Measurements from ENCODE around the gene PDP2.

The PDP2 gene

DNA sequence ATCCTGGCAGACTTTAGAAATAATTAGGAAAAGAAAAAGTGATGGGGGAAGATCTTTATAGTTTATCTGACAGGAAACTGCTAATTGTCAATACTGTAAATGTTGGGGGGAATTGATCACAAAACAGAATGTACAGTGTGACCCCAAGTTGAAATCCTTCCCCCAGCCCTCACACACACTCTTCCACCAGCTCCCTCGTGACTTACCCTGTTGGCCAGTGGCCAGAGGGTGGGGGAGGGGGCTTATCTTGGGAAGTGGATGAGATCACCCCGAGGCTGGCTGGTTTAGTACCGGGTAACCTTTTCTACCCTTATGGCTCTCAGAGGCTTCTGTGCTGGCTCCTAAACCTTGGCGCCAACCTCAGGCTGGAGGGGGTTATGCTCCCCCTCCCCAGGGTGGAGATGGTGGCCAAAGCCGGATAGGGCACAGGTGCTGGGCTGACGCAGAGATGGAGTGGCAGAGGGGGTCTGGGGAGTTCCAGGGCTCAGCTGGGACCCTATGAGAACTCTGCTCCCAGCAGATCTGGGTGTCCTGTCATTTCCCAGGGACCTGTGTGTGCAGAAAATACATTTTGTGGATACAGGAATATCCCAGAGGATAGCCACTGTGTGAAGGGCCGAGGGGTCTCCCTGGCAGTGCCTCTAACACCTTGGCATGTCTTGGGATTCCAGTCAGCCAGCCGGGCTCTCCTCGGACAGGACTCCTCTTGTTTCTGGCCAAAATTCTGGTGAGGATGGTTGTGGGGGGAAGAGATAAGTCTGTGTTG, 19.8 kb downstream of the PDP2 start:
- Histone ChIP-seq H3K9ac (ENCODE audit: low read length) (peak overlapping the region; percentile 53), H3K4me1 (ENCODE audit: insufficient read depth, low read length) (peaks cover 58% of the 10 kb centered on the region), H3K9me3 (ENCODE audit: low read length) (no peaks in the 10 kb centered on the region), H3K27ac (ENCODE audit: low read depth, low read length) (peak overlapping the region; percentile 81), H3K36me3 (ENCODE audit: insufficient read depth, low read length) (no peaks in the 10 kb centered on the region), H3K4me3 (ENCODE audit: low read depth in 1 of 2, low read length in 2 of 2) (peak overlapping the region in 1 of 2 donors; percentile 3), H3K27me3 (ENCODE audit: control insufficient read depth in 1 of 2, insufficient read depth in 2 of 2, low read length in 2 of 2) (no peaks in the 10 kb centered on the region)

DNA sequence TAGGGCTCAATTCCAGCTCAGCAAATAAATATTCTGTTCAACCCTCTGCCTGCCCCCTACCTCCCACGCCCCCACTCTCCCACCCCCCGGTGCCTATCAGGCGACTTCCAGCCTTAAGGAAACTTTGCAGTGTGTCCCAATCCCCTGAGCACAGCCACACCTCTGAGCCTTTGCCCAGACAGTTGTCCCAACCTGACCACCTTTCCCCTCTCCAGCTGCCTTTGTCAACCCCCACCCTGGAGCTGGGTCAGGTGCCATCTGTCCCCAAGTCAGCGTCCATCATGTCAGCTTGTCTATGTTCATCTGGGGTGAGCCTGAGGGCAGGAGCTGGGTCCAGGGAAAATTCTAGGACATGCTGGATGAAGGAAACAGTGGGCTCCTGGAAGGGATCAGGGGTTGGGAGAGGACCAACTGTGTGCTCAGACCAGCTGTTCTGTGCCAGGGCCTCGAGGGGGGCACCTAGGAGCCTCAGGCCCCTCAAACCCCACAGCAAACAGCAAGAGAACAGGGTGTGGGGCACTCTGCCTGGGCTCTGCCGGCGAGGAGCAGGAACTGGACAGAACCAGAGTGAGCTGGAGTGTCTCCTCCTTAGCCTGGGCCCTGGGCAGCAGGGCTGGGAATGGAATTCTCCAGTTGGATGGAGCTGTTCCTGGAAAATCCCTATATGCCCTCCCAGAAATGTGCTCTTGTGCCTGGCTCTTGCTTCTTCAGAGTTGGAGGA, 20.6 kb downstream of the PDP2 start:
- Histone ChIP-seq H3K36me3 (ENCODE audit: insufficient read depth, low read length) (no peaks in the 10 kb centered on the region), H3K4me3 (ENCODE audit: low read depth in 1 of 2, low read length in 2 of 2) (no peak overlapping the region), H3K27me3 (ENCODE audit: control insufficient read depth in 1 of 2, insufficient read depth in 2 of 2, low read length in 2 of 2) (no peaks in the 10 kb centered on the region), H3K27ac (ENCODE audit: low read depth, low read length) (peak overlapping the region; percentile 81), H3K4me1 (ENCODE audit: insufficient read depth, low read length) (peaks cover 65% of the 10 kb centered on the region), H3K9ac (ENCODE audit: low read length) (peak overlapping the region; percentile 50), H3K9me3 (ENCODE audit: low read length) (no peaks in the 10 kb centered on the region)

DNA sequence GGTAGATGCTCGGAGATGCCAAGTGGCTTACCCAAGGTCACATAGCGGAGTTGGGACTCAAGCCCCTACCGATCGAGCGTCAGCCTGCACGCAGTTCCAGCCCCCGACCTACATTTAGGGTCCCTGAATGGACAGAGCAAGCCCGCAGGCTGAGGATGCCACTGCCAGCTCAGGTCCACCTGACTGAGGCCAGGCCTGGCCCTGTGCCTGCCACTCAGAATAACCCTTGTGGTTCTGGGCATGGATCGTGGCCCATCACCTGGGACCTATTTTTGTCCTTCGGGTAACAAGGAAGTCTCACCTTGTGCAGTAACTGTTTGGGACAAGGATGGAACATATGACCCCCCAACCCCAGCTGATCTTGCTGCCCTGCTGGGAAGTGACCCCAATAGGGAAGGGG, 21.3 kb downstream of the PDP2 start:
- Histone ChIP-seq H3K27ac (ENCODE audit: low read depth, low read length) (peak overlapping the region; percentile 81), H3K9ac (ENCODE audit: low read length) (no peak overlapping the region), H3K27me3 (ENCODE audit: control insufficient read depth in 1 of 2, insufficient read depth in 2 of 2, low read length in 2 of 2) (no peaks in the 10 kb centered on the region), H3K4me3 (ENCODE audit: low read depth in 1 of 2, low read length in 2 of 2) (no peak overlapping the region), H3K4me1 (ENCODE audit: insufficient read depth, low read length) (peaks cover 69% of the 10 kb centered on the region), H3K36me3 (ENCODE audit: insufficient read depth, low read length) (no peaks in the 10 kb centered on the region), H3K9me3 (ENCODE audit: low read length) (no peaks in the 10 kb centered on the region)

DNA sequence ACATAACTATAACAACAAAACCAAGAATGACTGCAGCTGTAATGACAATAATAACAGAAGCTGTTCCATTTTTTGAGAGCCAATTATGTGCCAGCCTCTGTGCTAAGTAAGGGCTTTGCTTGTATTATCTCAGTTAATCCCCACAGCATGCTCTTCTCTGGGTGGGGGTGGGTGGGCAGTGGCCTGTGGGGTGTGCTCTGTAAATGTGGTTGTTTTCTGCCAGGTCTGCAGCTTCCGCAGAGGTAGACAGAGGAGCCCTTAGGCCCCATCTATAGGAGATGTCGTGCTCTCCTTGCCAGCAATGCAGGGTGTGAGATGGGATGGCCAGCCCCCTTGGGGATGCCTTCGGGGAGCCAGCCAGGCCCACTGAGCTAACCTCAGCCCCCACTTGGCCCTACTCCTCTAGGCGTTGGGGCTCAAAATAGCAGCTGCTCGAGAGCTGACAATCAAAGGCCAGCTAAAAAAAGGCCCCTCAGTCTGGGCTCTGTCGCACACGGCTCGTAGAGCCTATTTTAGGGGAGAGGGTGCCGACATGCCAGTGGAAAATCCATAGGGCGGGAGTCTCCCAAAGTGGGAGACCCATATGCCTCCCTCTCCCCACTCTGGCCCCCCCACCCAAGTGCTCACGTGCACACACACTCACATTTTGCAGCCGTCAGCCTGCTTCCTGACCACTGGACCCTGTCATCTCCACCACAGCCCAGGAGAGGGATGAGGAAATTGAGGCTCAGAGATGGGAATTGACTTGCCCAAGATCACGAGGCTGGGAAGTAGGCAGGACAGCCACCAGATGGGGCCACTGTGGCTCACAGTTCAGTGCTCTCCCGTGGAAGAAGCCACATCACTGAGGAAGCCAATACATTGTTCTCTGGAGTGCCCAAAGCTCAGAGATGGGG, 22.6 kb downstream of the PDP2 start:
- no peak overlapping the region for H3K9ac ChIP-seq (ENCODE audit: low read length)
- no peaks in the 10 kb centered on the region for H3K9me3 ChIP-seq (ENCODE audit: low read length)
- H3K27ac ChIP-seq (ENCODE audit: low read depth, low read length), result peak overlapping the region; percentile 15
- H3K27me3 ChIP-seq (ENCODE audit: control insufficient read depth in 1 of 2, insufficient read depth in 2 of 2, low read length in 2 of 2), result no peaks in the 10 kb centered on the region
- no peaks in the 10 kb centered on the region for H3K36me3 ChIP-seq (ENCODE audit: insufficient read depth, low read length)
- H3K4me1 ChIP-seq (ENCODE audit: insufficient read depth, low read length), result peaks cover 69% of the 10 kb centered on the region
- H3K4me3 ChIP-seq (ENCODE audit: low read depth in 1 of 2, low read length in 2 of 2), result no peak overlapping the region

DNA sequence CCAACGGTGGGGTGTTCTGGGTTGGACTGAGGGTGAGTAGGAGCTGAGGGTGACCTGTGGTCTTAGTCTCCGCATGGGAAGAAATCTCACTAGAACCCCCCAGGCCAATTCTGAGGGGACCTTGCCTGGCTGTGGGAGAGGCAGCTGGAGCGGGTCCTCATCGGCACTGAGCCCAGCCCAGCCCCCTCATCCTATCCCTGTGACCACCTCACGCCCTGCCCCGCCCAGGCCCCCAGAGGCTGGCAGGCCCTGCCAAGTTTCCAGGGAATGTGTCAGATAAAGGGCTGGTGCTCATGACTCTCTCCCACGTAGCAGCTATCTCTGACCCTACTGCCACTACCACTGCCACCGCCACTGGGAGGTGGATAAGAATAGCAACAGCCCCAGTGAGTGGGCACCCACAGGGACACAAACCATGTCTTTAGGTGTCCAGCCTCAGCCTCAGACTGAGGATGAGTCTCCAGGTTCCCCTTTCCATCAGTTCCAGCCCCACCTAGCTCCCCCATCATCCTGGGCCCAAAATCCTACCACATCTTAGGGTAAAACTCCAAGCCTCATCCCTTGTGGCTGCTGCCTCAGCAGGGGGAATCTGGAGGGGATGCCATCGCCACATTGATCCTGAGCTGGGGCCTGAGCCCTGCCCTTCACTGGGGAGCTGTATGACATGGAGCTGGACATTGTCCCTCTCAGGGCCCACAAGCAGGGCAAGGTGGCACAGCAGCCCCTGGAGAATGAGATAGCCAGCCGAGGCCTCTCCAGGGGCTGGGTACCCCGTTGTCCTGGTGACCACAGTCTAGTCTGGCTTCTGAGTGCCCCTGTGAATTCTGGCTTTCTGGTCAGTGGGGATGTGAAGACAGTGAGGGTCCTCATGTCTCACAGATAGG, 23.5 kb downstream of the PDP2 start:
- Histone ChIP-seq H3K9ac (ENCODE audit: low read length) (no peak overlapping the region), H3K4me1 (ENCODE audit: insufficient read depth, low read length) (peaks cover 65% of the 10 kb centered on the region), H3K36me3 (ENCODE audit: insufficient read depth, low read length) (no peaks in the 10 kb centered on the region), H3K4me3 (ENCODE audit: low read depth in 1 of 2, low read length in 2 of 2) (no peak overlapping the region), H3K27ac (ENCODE audit: low read depth, low read length) (no peak overlapping the region), H3K27me3 (ENCODE audit: control insufficient read depth in 1 of 2, insufficient read depth in 2 of 2, low read length in 2 of 2) (no peaks in the 10 kb centered on the region), H3K9me3 (ENCODE audit: low read length) (no peaks in the 10 kb centered on the region)

DNA sequence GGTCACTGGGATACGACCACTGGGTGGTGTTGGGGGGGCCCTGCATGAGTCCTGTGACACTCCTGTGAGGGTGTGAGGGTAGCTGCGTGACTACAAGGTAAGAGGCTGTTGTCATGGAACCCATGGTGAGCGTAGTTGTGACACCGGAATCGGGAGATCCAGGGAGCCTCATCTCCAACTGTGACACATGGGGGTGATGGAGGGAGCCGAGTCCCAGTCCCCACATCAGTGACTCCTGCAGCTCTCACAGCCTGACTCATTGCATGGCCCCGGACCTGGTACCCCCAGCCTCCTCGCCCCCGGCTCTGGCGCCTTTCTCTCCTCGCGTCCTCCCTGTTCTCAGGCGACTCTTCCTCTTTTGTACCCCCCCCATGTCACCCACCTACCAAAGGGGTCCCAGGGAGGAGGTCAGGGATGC, 24.1 kb downstream of the PDP2 start:
- H3K4me3 ChIP-seq (ENCODE audit: low read depth in 1 of 2, low read length in 2 of 2), result peak overlapping the region; percentile 16 to 41
- no peaks in the 10 kb centered on the region for H3K36me3 ChIP-seq (ENCODE audit: insufficient read depth, low read length)
- no peaks in the 10 kb centered on the region for H3K9me3 ChIP-seq (ENCODE audit: low read length)
- H3K9ac ChIP-seq (ENCODE audit: low read length), result no peak overlapping the region
- peaks cover 59% of the 10 kb centered on the region for H3K4me1 ChIP-seq (ENCODE audit: insufficient read depth, low read length)
- H3K27me3 ChIP-seq (ENCODE audit: control insufficient read depth in 1 of 2, insufficient read depth in 2 of 2, low read length in 2 of 2), result no peaks in the 10 kb centered on the region
- peak overlapping the region; percentile 53 for H3K27ac ChIP-seq (ENCODE audit: low read depth, low read length)

DNA sequence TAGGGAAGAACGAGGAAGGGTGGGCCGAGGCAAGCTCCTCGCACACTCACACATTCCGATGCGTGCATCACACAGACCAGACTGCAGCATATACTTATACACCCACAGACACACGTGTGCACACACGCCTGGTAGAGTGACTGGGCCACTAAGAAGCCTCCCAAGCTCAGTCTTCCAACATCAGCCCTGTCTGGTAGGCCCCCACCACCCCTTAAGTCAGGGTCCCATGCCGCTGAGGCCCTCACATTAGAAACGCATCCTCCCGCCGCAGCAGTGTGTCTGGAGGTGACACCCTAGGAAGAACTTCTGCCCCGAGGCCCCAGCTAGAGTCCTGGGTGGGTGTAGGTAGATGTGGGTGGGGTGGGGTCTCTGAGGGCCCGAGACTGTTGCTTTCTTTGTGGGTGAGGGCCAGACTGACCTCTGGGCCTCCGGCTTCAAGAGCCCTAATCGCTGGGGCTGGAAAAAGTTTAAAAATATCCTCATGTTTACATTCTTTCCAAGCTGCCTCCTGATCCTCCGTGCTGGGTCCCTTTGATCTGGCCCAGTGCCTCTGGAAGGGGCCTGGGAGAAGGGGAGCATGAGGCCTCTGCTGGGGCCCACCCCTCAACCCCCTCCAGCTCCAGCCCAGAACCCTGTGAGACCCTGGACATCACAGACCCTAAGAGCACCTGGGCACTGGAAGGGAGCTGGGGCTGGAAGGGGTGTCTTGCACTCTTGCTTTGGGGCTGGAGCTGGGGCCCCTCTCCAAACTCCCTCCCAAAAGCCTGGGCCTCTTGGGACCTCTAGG, 24.7 kb downstream of the PDP2 start:
- no peaks in the 10 kb centered on the region for H3K27me3 ChIP-seq (ENCODE audit: control insufficient read depth in 1 of 2, insufficient read depth in 2 of 2, low read length in 2 of 2)
- H3K9ac ChIP-seq (ENCODE audit: low read length), result no peak overlapping the region
- peaks cover 53% of the 10 kb centered on the region for H3K4me1 ChIP-seq (ENCODE audit: insufficient read depth, low read length)
- H3K4me3 ChIP-seq (ENCODE audit: low read depth in 1 of 2, low read length in 2 of 2), result peak overlapping the region; percentile 16 to 41
- H3K27ac ChIP-seq (ENCODE audit: low read depth, low read length), result peak overlapping the region; percentile 53
- no peaks in the 10 kb centered on the region for H3K36me3 ChIP-seq (ENCODE audit: insufficient read depth, low read length)
- no peaks in the 10 kb centered on the region for H3K9me3 ChIP-seq (ENCODE audit: low read length)

DNA sequence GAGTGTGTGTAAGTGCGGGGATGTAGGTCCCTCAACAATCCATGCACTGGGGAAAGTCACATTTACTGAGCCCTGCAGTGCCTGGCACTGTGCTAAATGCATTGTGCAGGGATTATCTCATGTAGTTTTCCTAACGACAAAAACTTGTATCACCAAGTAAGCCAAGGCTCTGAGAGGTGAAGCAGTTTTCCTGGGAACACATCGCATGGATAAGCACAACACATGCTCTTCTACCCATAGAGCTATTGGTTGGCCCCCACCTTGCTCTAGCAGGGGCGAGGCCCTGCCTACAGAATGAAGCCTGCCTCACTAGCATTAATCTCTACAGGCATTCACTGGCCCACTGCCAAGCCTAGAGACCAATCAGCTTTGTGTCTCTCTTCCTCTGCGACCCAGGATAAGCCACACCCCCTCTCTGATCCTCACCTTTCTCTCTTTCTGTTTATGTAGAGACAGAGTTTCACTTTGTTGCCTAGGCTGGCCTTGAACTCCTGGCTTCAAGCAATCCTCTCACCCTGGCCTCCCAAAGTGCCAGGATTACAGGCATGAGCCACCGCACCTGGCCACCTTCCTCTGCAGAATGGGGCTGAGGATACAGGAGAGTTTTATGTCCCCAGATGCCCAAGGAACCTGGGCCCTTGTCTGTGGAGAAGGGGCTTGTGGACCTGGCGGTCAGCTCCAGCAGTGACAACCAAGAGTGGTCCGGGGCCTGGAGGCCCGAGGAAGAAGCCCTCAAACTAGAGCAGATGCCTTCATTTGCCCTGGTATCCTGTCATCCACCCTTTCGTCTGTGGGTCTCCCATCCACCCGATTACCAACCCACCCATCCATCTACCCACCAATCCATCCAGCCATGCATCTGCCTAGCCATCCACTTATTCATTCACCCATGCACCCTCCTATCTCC, 25.6 kb downstream of the PDP2 start:
- Histone ChIP-seq H3K27me3 (ENCODE audit: control insufficient read depth in 1 of 2, insufficient read depth in 2 of 2, low read length in 2 of 2) (no peaks in the 10 kb centered on the region), H3K36me3 (ENCODE audit: insufficient read depth, low read length) (no peaks in the 10 kb centered on the region), H3K27ac (ENCODE audit: low read depth, low read length) (peak overlapping the region; percentile 53), H3K4me3 (ENCODE audit: low read depth in 1 of 2, low read length in 2 of 2) (peak overlapping the region in 1 of 2 donors; percentile 41), H3K4me1 (ENCODE audit: insufficient read depth, low read length) (peaks cover 44% of the 10 kb centered on the region), H3K9me3 (ENCODE audit: low read length) (no peaks in the 10 kb centered on the region), H3K9ac (ENCODE audit: low read length) (no peak overlapping the region)

DNA sequence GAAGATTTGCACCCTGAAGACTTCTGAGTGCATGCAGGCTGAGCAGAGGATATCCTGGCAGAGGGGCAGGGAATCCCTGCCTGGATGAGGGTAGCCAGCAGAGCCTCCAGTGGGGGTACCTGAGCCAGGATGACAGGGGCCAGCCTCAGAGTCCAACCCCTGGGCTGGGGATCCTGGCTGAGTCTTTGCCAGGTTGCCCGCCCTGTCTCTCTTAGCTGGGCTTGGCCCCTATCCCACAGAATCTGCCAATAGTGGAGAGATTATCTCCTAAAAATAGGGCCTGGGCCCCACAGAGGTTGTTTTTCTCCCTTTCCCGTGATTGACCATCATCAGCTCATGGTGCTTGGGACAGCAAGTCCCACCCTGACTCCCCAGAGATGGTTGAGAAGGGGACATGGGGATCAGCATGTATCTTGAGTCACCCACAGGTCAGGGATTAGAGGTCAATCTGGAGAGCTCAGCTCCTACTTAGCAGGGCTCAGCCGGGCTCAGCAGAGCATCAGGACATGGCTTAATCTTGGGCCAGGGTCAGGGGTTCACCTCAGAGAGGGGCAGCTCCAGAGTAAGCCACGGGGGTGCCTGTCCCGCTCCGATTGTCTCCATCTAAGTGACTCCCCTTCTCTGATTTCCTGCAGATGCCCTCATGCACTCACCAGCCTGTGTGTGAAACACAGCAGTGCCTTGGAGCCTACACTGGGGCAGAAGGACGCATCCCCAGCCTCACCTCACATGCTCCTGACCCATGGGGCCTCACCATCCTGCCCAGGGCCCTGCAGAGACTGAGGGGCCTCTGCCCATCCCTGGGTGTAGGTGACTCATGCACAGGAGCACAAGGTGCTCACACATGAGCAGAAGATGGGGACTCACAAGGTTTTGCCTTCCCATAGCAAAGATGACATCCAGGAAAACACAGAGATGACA, 26.9 kb downstream of the PDP2 start:
- Histone ChIP-seq H3K27ac (ENCODE audit: low read depth, low read length) (no peak overlapping the region), H3K9me3 (ENCODE audit: low read length) (no peaks in the 10 kb centered on the region), H3K9ac (ENCODE audit: low read length) (no peak overlapping the region), H3K4me1 (ENCODE audit: insufficient read depth, low read length) (peaks cover 34% of the 10 kb centered on the region), H3K4me3 (ENCODE audit: low read depth in 1 of 2, low read length in 2 of 2) (no peak overlapping the region), H3K36me3 (ENCODE audit: insufficient read depth, low read length) (no peaks in the 10 kb centered on the region), H3K27me3 (ENCODE audit: control insufficient read depth in 1 of 2, insufficient read depth in 2 of 2, low read length in 2 of 2) (no peaks in the 10 kb centered on the region)
